HG03175 (cell line): Measurements from ENCODE around the gene SLC2A4.
"Not testable (repeated sequence)": the region's sequence is repeated elsewhere in the genome, so short reads cannot be mapped to it uniquely, and the experiment has no call there.

Experiments used
- ATAC-seq: cut with Tn5 transposase; IDR thresholded peaks from one replicate; pipeline ENCODE4 v1.9.1; 2021; ENCODE audit warnings: mild to moderate bottlenecking, moderate library complexity; ENCODE audit not compliant: unreplicated experiment

The SLC2A4 gene

GRCh38 chr17:7322520-7323194 lies 41.1 kb downstream of the SLC2A4 start:
- no peak for ATAC-seq

- ATAC-seq, result no peak
Measured at GRCh38 chr17:7323731-7324437, 42.4 kb downstream of the SLC2A4 start.

GRCh38 chr17:7324438-7324779 lies 42.9 kb downstream of the SLC2A4 start:
- no peak for ATAC-seq

- ATAC-seq, result no peak
Measured at GRCh38 chr17:7325031-7325528, 43.6 kb downstream of the SLC2A4 start.

GRCh38 chr17:7326186-7326585 lies 44.7 kb downstream of the SLC2A4 start:
- ATAC-seq, result no peak

DNA sequence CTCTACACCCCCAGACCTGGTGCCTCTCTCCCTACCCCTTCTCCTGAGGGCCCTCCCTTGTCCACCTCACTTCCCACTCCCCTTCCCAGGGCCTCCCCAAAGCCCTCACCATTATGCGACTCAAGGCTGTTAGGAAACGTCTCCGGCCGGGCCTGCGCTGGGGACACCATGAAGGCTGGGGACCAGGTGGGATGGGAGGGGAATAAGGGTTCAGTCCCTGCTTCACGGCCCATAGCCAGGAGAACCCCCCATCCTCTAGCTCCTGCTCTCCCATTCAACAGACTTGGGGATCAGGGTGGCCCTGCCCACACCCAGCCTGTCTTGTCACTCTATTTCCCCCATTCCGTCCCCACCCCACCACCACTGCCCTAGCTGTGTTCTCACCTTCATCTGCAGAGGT lies 45.5 kb downstream of the SLC2A4 start:
- no peak for ATAC-seq

- ATAC-seq, result no peak
Measured at GRCh38 chr17:7327501-7327900, 46.0 kb downstream of the SLC2A4 start.

GRCh38 chr17:7328009-7328408 lies 46.5 kb downstream of the SLC2A4 start:
- ATAC-seq, result no peak

GRCh38 chr17:7328840-7329373 lies 47.4 kb downstream of the SLC2A4 start, which contains the start of gene NEURL4:
Gene NEURL4 (minus strand): TSS chr17:7329335. CDS start chr17:7329312, 23 bp downstream.
- ATAC-seq, result peak; percentile 15

DNA sequence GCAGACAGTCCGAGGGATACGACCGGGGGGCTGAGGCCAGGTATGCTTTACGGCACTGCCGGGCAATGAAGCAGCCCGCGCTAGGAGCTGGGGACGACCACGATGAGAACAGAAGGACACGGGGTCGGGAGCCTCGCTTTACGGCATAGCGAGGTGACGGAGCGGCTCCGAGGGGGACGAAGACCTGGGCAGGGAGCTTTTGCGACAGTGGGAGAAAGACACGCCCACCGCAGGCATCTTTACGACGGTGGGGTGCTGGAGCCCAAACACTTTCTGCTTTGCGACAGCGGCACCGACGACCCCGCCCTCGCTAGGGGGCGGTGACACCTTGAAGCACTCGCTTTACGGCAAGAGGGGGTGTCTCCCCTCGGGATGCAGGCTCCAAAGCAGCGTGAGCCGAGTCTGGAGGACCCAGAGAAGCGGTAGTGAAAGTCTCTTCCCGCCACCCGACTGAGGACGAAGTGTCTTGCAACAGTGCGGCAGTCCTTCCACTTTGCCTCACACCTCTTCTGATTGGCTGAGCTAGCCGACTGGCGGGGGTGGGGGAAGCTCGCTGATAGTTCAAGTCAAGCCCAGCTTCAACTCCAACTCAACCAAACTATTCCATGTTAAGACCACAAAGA lies 48.0 kb downstream of the SLC2A4 start:
- peak; percentile 71 for ATAC-seq

DNA sequence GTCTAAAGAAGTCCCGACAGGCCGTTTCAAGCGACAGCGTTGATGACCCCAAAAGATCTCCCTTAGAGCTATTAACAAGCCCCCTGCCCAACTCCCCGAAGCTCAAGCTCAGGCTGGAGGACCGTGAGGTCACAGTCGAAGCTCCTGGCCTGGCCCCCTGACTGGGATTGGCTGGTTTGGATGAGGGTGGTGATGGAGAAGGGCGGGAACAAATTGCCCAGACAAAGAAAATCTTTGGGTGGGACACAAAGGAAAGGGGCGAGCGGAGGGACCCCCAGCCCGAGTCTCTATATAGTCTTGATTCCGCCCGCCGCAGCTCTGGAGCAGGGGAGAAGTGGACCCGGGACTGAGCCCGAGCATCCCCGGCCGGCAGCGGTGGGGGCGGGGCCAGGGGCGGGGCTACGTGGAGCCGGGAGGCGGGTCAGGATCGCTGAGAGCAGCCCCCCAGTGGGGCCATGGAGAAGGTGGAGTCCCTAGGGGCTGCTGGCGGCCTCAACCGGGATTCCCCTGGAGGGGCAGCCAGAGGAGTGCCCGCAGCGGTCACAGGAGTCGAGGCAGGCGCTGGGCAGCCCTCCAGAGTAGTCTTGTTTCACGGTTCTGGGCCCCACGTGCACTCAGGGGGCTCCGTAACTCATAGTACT lies 48.6 kb downstream of the SLC2A4 start:
- ATAC-seq, result peak; percentile 40

DNA sequence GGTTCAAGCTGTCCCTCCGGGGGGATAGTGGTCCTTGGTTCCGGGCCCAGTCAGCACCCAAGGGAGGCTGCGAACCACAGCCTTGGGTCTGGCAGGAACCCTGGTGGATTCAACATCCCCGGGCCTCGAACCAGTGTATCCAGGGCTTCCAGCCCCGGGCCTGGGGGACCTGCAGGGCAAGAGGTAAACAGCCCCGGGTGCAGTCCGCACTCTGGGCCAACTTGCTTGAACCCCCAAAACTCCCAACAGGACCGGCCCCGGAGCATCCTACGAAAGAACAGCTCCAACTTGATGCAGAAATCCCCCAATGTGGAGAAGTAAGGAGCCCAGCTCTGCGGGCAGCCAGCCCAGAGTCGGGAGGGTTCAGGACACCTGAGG lies 49.1 kb downstream of the SLC2A4 start:
- no peak for ATAC-seq

DNA sequence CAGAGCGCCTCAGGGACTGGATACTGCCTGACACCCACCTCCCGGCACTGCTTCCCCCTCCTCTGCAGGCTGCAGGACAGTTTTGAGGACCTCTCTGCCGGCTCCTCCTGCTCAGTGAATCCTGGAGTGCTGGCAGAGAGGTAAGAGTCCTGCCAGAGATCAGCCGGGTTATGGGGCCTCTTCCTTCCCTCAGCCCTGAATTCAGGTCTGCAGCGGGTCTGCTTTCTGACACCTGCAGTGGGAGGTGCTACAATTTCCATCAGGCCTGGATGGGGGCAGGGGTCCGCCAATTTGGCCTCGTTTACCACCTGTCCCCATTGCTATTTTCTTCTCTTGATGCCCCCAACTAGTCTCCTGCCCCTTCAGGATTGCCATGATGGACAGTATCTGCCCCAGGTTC lies 50.6 kb downstream of the SLC2A4 start:
- ATAC-seq, result no peak

DNA sequence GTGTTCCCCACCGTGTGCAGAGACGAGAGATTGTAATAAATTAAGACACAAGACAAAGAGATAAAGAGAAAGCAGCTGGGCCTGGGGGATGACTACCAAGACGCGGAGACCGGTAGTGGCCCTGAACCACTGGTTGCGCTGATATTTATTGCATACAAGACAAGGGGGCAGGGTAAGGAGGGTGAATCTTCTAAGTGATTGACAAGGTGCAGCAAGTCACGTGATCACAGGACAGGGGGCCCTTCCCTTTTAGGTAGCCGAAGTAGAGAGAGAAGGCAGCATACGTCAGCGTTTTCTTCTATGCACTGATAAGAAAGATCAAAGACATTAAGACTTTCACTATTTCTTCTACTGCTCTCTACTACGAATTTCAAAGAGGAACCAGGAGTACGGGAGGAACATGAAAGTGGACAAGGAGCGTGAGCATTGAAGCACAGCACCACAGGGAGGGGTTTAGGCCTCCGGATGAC lies 51.1 kb downstream of the SLC2A4 start:
- ATAC-seq, result not testable (repeated sequence)

DNA sequence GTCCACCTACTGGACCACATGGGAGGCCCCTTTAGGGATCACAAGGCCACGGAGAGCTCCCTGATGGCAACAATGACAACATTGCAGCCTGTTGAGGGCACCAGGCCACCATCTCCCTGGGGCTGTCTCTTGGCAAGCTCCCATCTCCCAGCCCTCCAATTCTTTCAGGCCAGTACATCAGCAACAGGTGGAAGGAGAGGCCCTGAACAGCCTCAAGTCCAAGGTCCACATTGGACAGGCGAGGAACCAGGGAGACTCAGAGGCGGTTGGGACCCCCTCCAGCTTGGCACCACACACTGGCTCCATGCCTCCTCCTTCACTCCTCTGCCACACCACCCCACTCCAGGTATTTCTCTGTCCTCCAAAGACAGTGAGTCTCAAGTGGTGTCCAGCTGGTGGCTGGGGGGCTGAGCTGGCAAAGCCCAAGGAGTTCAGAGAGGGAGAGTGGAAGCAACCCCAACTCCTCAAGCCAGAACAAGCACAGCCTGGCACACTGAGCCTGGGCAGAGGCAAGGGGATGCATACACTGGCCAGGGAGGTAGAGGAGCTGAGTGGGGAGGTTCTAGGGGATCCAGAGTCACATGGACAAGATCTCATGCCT lies 53.5 kb downstream of the SLC2A4 start:
- ATAC-seq, result no peak

DNA sequence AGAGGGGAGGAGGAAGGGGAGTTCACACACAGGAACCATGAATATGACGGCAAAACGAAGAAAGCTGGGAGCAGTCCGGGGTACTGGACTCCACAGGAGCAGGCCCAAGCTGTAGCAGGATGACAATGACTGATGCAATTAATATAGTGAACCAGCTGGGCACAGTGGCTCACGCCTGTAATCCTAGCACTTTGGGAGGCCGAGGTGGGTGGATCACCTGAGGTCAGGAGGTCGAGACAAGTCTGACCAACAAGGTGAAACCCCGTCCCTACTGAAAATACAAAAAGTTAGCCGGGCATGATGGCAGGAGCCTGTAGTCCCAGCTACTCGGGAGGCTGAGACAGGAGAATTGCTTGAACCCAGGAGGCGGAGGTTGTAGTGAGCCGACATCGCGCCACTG lies 54.2 kb downstream of the SLC2A4 start:
- not testable (repeated sequence) for ATAC-seq

DNA sequence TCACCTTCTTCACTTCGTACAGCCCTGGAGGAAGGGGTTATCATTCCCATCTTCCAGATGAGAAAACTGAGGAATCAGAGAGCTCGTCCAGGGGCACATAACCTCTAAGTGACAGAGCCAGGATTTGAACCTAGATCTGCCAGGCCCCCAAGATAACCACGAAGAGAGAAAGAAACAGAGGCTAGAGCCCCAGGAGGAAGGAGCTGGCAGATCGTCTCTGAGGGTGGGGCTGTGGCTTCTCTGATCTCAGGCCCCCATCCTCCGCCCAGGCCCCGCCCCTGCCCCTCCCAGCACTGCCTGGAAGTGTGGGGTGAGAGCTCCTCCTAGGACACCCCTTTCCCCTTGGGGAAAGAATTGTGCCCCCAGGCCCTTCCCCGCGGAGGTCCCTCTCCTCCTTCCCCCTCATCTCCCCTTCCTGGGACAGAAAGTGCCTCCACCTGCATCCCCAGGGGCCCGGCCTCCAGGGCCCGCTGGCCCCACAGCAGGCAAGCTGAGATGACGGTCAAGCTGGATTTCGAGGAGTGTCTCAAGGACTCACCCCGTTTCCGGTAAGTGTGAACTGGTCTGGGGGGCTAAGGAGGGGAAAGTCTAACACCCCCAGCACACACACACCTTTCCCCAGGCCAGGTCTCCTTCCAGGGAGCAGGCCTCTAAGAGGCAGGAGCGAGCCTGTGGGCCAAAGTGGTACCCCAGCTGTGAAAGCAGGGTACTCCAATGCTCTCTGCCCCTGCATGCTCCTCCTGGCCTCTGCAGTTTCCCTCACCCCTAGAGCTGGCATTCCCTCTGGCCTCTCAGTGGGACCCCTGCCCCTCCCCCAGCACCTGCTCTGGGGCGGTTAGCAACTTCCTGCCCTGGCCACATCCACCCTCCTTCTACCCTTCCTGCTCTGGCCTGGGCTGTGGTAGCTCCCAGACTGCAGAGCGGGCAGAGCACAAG lies 55.0 kb downstream of the SLC2A4 start, which contains the start of gene ACAP1:
TSS of gene ACAP1 (plus strand) at position 290 of the 936 bp plus-strand sequence. CDS start at position 496, 206 bp downstream.
- peak; percentile 62 for ATAC-seq

- not testable (repeated sequence) for ATAC-seq
Measured at GRCh38 chr17:7337600-7337999, 56.1 kb downstream of the SLC2A4 start.
